HG02763 (cell line): ENCODE measurements around the gene GLB1L2.

ENCODE experiments used
- ATAC-seq: cut with Tn5 transposase; IDR thresholded peaks from one replicate; pipeline ENCODE4 v1.9.1; 2021; ENCODE audit warnings: mild to moderate bottlenecking, moderate library complexity; ENCODE audit not compliant: unreplicated experiment

The GLB1L2 gene

DNA sequence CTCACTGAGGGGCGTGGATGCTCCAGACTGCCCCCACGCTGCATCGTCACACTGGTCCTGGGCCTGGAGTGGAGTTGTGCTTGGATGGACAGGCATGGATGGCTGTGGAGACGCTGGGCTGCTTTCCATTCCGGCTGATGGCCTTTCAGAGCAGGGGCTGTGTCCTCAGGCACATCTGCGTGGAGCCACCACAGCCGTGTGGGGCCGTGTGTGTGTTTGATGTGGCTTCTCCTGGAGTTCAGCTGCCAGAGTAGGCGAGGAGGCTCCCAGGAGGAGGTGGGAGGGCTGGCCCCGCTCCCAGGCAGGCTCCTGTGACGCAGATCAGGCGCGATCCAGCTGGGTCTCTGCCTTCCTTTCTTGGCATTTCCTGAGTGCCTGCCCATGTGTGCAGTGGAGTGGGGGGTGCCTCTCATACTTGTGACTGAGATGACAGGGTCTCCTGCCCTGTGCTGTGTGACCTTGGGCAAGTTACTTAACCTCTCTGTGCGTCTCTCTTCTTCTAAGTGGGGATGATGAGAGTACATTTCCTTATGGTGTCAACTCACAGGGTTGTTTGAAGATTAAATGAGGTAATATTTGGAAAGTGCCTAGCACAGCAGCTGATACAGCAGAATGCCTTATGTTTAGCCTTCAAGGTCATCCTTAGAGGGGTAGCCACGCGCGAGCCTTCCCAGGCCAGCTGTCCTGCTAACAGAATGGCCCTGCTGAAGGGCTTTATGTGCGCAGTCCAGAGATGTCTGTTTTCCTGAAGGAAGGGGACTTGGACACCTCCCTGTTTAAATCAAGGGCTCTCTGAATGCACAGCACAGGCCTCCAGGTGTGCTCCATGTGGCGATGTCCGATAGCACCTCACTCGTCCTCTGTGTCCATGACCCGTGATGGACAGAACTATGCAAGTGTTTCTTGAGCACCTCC is 33.5 kb downstream of the GLB1L2 start:
- no peak for ATAC-seq

DNA sequence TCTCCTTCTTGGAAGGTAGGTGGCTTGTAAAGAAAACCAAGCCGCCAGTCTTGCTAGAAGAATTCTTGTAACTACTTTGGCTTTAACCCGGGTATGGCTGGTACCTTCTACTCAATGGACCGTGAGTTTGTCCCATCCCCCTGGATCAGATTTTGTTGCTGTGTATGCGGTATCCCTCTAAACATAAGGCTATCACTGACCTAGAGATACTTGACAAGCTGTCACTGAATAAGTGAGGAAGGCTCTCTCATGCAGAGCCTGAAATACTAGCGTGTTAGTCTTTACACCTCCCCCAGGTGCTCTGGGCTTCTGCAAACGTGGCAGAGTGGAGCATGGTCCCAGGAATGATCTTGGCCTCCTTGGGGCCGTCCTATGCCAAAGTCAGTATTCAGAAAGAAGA is 34.5 kb downstream of the GLB1L2 start:
- no peak for ATAC-seq

DNA sequence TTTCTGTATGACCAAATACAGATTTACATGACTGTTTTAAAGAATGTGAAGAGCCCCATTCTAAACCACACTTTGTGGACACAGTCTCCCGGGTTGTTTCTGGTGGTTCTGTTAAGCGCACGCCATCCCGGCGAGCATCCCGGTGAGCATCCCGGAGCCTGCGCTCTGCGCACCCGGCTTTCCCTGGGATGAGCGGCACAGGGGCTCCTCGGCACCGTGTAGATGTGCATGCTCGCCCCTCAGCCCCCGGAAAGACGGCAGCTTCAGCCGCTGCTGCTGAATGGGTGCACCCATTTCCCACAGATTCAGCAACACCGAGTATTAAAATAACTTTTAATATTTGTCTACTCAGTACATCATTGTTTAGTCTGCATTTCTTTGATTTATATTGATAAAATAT is 36.0 kb downstream of the GLB1L2 start:
- ATAC-seq = no peak

DNA sequence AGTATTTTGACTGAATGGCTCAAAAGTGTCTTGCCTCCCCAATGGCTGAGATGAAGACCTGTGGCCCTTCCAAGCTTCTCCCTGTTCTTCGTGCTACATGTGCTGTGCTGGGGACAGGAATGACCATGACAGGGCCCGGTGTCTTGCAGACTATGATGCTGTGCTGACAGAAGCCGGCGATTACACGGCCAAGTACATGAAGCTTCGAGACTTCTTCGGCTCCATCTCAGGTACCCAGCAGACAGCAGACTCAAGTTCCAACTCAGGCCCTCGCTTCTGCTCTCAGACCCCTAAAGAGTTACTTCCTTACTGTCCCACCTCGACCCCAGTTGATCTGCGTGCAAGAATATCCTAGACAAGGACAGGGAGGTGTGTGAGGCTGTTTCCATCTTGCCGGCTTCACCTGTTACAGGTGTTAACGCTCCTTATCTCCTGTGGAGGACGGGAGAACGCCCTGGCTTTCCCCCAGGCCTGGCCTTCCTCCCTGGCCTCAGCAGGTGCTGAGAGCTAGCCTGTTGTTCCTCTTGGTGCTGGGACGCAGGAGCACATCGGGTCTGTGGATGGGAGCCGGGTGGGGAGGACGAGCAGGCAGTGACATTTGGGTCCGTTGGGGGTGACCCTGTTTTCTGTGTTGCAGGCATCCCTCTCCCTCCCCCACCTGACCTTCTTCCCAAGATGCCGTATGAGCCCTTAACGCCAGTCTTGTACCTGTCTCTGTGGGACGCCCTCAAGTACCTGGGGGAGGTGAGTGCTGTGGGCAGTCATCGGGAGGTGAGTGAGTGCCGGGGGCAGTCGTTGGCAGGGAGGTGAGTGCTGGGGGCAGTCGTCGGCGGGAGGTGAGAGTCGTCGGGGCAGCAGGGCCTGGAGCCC is 38.1 kb downstream of the GLB1L2 start:
- ATAC-seq = no peak

DNA sequence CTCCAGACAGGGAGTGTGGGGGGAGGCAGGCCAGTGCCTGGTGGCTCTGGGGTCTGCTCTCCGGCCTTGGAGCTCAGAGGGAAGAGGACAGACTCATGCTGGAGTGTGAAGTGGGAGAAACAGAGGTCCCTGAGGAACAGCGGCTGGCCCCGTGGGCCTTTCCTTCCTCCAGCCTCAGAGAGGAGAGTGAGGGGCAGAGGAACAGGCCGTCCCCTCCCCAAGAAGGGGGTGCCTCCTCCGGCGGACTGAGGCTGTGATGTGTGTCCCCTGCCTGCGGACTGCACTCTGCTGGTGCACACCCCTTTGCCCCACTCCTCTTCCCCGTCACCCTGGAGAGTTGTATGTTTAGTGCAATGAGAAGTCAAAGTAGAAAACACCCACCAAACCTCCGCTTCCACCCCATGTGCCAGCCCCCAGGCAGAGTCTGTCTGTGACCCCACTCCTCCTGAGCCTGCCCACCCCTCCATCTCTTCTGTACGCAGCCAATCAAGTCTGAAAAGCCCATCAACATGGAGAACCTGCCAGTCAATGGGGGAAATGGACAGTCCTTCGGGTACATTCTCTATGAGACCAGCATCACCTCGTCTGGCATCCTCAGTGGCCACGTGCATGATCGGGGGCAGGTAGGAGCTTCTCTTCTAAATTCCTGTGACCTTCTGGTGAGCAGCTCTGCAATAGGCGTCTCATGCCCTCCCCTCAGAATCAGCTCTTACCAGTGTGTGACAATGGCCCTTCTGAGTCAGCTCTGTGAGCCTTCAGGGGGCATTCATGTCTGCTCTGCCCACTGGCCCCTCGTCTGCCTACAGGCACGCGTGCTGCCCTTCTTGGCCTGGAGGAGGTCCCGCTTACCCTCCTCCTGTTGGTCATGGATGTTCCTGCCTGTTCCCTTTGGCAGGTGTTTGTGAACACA is 39.0 kb downstream of the GLB1L2 start:
- ATAC-seq = no peak

DNA sequence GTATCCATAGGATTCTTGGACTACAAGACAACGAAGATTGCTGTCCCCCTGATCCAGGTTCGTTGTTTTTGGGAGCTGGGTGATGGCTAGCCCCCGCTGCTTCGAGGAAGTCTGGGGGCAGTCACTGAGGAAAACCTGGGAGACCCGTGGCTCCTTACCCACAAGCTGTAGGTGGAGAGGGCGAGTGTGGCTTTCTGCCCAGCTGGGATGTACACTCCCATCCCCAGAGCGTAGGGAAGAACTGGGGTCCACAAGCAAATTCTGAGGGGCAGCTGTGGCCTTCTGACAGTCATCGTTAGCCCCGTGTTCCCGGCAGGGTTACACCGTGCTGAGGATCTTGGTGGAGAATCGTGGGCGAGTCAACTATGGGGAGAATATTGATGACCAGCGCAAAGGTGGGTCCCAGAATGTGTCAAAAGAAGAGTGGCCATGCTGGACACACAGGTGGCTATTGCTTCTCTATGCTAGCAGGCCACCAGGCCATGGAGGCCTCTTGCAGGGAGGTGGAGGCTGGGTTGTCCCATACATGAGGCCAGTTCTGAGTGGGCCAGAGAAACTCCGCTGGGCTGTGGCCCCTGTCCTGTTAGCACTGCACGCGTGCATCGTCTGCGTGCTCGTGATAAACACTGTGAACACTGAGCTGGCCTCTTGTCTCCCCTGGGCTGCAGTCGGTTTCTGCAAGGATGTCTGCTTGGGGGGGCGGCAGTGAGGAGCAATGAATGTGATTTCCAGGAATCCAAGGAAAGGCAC is 39.8 kb downstream of the GLB1L2 start:
- no peak for ATAC-seq

DNA sequence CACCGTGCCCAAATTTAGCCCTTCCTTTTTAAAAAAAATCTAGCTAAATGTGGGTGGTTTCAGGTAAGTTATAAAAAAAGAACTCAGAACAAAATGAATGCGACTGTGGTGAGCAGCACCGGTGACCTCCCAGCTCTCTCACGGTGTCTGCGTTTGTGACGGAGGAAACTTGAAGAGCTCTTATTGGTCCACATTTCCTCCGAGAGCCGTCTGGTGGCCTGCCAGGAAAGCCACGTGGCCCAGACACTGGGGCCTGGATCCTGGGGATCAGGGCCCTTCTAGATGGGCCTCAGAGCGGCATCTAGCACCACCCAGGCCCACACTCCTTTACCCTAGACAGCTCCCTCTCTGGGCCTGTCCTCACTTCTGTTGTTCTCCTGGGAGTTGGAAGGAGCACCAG is 40.7 kb downstream of the GLB1L2 start:
- ATAC-seq = no peak

DNA sequence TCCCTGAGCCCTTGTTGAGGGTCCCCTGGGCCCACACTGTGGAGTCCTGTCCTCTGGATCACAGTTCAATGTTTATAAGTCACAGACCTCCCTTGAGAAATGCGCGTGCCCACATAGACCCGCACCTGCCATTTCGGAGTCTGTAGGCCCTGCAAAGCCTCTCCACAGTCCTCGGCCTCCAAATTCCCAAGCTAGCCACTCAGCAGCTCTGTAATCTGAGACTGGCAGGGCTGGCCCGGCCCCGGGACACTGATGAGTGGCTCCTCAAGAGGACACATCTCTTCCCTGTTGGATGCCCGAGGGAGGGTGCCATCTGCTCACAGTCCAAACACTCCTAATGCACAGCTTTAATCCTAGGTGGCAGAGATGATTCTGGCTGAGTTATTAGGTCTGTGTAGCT is 41.2 kb downstream of the GLB1L2 start:
- no peak for ATAC-seq

DNA sequence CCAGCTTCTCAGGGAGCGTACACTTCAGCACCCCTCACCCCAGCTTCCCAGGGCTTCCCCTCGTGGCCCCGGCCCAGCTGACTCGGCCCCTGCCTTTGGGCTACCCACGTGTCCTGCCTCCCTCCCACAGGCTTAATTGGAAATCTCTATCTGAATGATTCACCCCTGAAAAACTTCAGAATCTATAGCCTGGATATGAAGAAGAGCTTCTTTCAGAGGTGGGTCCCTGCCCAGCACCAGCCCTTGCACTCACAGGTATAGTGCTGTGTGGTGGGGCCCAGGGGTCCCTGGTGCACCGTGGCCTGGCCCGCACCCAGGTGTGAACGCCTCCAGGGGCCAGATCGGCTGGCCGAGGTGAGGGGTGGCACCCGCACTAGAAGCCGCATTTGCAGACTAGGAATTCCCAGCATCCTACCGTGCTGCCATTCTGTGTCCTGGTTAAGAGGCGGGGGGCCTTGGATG is 41.8 kb downstream of the GLB1L2 start:
- ATAC-seq = no peak

DNA sequence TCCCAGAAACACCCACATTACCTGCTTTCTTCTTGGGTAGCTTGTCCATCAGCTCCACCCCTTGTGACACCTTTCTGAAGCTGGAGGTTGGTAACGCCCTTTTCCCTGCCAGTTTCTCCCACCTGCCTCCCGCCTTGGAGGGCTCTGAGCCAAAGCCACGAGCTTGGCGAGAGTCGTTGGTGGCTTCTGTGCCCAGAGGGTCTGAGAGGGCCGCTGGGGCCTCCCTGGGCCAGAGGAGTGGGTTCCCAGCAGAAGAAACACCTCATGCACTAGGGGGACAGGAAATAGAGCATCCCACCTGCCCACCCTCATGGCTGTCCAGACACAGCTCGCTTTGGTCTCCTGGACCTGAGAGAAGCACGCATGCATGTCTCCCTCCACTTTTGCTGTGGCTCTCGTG is 42.4 kb downstream of the GLB1L2 start:
- ATAC-seq = no peak

DNA sequence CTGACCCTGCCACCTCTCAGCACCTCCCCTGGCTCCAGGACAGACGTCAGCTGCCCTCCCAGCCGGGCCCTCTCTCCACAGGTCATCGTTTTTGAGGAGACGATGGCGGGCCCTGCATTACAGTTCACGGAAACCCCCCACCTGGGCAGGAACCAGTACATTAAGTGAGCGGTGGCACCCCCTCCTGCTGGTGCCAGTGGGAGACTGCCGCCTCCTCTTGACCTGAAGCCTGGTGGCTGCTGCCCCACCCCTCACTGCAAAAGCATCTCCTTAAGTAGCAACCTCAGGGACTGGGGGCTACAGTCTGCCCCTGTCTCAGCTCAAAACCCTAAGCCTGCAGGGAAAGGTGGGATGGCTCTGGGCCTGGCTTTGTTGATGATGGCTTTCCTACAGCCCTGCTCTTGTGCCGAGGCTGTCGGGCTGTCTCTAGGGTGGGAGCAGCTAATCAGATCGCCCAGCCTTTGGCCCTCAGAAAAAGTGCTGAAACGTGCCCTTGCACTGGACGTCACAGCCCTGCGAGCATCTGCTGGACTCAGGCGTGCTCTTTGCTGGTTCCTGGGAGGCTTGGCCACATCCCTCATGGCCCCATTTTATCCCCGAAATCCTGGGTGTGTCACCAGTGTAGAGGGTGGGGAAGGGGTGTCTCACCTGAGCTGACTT is 43.2 kb downstream of the GLB1L2 start:
- no peak for ATAC-seq

DNA sequence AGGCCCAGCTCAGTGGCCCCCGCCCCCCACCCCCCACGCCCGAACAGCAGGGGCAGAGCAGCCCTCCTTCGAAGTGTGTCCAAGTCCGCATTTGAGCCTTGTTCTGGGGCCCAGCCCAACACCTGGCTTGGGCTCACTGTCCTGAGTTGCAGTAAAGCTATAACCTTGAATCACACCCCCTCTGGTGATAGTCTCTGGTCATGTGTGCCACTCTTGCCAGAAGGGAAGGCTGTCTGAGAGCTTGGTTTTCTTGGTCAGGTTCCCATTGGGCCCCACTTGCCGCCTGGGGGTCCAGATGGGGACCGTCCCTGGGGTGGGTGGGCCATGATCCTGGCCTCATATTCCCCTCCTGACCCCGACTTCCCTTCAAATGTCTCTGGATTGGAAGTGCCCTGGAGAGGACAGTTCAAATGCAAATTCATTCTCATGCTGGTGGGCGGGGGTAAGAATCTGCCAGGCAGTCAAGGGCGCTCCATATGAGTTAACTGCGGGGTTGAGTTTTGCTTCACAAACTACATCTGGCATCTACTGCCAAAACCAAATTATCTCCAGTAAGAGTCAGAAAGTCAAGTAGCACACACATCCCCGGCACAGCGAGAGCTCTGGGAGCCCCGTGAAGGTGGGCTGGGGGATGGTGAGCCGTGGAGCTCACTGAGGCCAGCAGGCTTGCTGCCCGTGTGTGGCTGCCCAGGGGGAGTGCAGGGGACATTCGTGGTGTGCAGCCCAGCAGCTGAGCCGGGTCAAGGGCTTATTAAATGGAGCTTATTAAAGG is 44.5 kb downstream of the GLB1L2 start:
- no peak for ATAC-seq

DNA sequence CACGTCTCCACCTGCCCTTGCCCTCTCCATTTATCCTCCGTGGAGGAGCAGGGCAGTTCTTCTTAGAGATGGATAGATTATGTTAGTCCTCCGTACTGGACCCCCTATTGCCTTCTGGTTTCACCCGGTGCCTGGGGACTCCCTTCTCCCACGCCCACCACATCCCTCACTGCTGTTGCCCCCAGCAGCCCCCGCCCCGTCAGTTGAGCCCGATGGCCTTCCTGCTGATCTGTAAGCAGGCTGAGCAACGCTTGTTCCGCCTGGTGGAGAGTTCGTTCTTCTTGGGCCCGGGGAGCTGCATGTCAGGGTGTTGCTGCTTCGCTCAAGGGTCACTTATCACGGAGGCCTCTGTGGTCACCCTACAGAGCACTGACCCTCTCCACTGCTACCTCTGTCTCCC is 46.1 kb downstream of the GLB1L2 start:
- ATAC-seq = no peak

DNA sequence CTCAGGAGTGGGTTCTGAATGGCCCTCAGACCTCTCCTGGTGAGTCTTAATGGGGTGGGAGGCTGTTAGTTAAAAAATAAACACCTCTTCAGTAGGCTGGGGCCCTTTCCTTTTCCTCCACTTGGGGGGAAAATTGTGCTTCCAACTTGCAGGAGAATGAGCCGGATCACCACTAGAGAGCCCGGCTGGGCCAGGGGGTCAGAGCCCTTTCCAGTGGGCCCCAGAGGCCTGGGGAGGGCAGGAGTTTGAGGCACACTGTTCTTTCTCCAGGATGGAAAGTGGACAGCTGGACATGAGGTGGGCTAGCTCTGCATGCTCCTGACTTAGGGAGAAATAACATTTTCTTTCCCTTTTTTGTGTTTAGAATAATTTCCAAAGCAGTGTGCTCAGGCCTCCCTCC is 47.5 kb downstream of the GLB1L2 start:
- no peak for ATAC-seq

DNA sequence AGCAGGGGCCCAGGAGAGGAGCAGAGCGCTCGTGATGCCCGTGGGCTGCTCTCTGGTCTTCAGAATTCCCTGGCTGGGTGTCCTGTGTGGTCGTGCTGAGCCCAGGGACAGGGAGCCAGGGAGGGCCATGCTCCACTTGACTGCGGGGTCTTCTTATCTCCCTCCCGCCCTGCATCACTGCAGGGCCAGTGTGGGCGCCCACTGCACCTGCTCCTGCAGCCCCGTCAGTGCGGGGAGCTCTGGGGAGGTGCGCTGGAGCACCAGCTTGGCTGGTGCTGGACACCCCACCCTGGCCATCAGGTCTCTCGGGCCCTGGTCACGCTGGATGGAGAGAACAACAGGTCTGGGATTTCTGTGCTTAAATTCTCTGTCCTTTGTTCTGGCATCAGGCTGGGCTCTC is 48.4 kb downstream of the GLB1L2 start:
- ATAC-seq = no peak

DNA sequence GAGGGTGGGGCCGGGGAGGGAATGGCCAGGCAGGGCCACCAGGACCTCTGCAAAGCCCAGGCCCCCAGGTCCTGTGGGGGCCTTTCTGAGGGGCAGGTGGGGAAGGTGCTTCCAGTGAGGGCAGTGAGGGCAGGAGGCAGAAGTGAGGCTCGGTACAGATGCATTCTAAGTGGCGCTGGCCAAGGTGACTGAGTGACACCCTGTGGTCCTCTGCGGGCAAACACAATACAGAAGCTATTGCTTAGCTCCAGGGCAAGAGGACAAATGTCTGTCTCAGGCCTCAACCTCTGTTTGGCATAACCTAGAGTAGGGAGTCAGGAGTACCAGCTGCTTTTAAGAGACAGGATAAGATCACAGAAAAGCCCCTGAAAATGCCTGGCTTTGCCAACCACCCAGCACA is 49.0 kb downstream of the GLB1L2 start:
- no peak for ATAC-seq

DNA sequence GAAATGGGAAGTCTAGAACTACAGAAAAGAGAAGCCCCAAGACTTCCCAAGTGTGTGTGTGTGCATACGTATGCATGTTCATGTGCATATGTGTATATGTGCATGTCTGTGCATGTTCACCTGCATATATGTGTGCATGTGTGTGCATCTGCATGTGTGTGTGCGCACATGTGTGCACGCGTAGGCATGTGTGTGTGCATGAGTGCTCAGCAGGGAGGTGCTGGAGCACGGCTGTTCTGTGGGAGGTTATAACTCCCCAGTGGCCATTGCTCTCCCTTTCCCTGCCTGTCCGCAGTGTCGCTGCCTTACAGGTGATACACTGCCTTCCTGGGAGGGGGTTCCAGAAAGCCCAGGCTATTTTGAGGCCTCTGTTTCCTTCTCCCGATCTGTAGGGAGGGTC is 50.5 kb downstream of the GLB1L2 start:
- ATAC-seq = no peak

DNA sequence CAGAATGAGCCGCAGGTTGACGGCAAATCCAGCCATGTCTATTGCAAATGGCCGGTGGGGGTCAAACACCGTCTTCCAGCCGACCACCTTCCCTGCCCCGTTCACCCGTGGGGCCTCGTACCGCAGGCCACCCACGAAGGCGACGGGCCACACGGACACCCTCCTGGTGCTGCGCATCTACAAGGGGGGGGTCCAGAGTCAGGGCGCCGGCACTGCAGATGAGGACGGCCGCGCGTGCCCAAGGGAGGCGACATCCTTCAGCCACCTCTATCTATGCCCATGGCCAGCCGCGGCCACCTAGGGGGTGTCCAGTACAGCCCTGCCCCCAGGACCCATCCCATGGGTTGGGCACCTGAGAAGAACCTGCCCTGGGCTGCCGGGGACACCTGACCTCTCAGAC is 51.0 kb downstream of the GLB1L2 start:
- no peak for ATAC-seq
